Activated CD8-positive, alpha-beta memory T cell treated with anti-CD3 and anti-CD28 coated beads, Interleukin-2, amount 50 U/mL, for 1 hour (primary cell): ENCODE results near the gene FBXO21.
"Not testable (repeated sequence)": the region's sequence is repeated elsewhere in the genome, so short reads cannot be mapped to it uniquely, and the experiment has no call there.

ENCODE experiments used
- DNase-seq: peaks from one replicate; pipeline ENCODE4 v3.0.0-alpha.2; 2020; ENCODE audit errors: extremely low read depth

Gene FBXO21

GRCh38 chr12:117190210-117190781 is at the start of gene FBXO21:
FBXO21 (minus strand) TSS chr12:117190470; CDS start chr12:117190456, 14 bp downstream.
- peak; percentile 65 for DNase-seq

GRCh38 chr12:117236456-117237001 is 46.3 kb upstream of the FBXO21 start:
- DNase-seq = no peak

- no peak for DNase-seq
Measured at GRCh38 chr12:117235261-117235660, 45.0 kb upstream of the FBXO21 start.

- DNase-seq = no peak
Measured at GRCh38 chr12:117234441-117234840, 44.2 kb upstream of the FBXO21 start.

- no peak for DNase-seq
Measured at GRCh38 chr12:117231750-117232149, 41.5 kb upstream of the FBXO21 start.

GRCh38 chr12:117228239-117228638 is 38.0 kb upstream of the FBXO21 start:
- no peak for DNase-seq

GRCh38 chr12:117227000-117227653 is 36.9 kb upstream of the FBXO21 start:
- DNase-seq = no peak

GRCh38 chr12:117226505-117226904 is 36.2 kb upstream of the FBXO21 start:
- no peak for DNase-seq

- no peak for DNase-seq
Measured at GRCh38 chr12:117225179-117225578, 34.9 kb upstream of the FBXO21 start.

- DNase-seq = not testable (repeated sequence)
Measured at GRCh38 chr12:117220947-117221346, 30.7 kb upstream of the FBXO21 start.

GRCh38 chr12:117218149-117218548 is 27.9 kb upstream of the FBXO21 start:
- no peak for DNase-seq

- no peak for DNase-seq
Measured at GRCh38 chr12:117216686-117217085, 26.4 kb upstream of the FBXO21 start.

GRCh38 chr12:117214797-117215196 is 24.5 kb upstream of the FBXO21 start:
- no peak for DNase-seq

- DNase-seq = no peak
Measured at GRCh38 chr12:117213295-117213808, 23.1 kb upstream of the FBXO21 start.

GRCh38 chr12:117212563-117213190 is 22.4 kb upstream of the FBXO21 start:
- no peak for DNase-seq

GRCh38 chr12:117210266-117210918 is 20.1 kb upstream of the FBXO21 start:
- no peak for DNase-seq

- no peak for DNase-seq
Measured at GRCh38 chr12:117209626-117210025, 19.4 kb upstream of the FBXO21 start.

- no peak for DNase-seq
Measured at GRCh38 chr12:117208811-117209455, 18.7 kb upstream of the FBXO21 start.

GRCh38 chr12:117208206-117208605 is 17.9 kb upstream of the FBXO21 start:
- no peak for DNase-seq

- DNase-seq = no peak
Measured at GRCh38 chr12:117207675-117208074, 17.4 kb upstream of the FBXO21 start.

GRCh38 chr12:117202556-117202955 is 12.3 kb upstream of the FBXO21 start:
- DNase-seq = no peak

GRCh38 chr12:117202033-117202432 is 11.8 kb upstream of the FBXO21 start:
- DNase-seq = no peak
